Adipocyte (in vitro differentiated cells): ENCODE results near the gene RGS21.
"Not testable (repeated sequence)": the region's sequence is repeated elsewhere in the genome, so short reads cannot be mapped to it uniquely, and the experiment has no call there.

Experiments used
- DNase-seq: peaks from one replicate; pipeline ENCODE4 v3.0.0-alpha.2; 2015; ENCODE audit warnings: low read depth
- H3K27me3 ChIP-seq: replicated peaks from 2 replicates; pipeline ENCODE4 v1.7.0; 2013; ENCODE audit warnings: mild to moderate bottlenecking, low read length, moderate library complexity; ENCODE audit not compliant: control insufficient read depth, insufficient read depth
- H3K36me3 ChIP-seq: 2 replicates; pipeline ENCODE4 v1.7.0; 2013; ENCODE audit warnings: low read length, mild to moderate bottlenecking, moderate library complexity; ENCODE audit not compliant: control insufficient read depth, insufficient read depth, severe bottlenecking
- H3K4me1 ChIP-seq: 2 replicates; pipeline ENCODE4 v1.7.0; 2013; ENCODE audit warnings: mild to moderate bottlenecking, low read length, moderate library complexity; ENCODE audit not compliant: control insufficient read depth, insufficient read depth
- H3K4me3 ChIP-seq: 2 replicates; pipeline ENCODE4 v1.7.0; 2013; ENCODE audit warnings: mild to moderate bottlenecking, low read length, moderate library complexity
- H3K9ac ChIP-seq: 2 replicates; pipeline ENCODE4 v1.7.0; 2013; ENCODE audit warnings: mild to moderate bottlenecking, low read length, moderate library complexity
- H3K9me3 ChIP-seq: 2 replicates; pipeline ENCODE4 v1.7.0; 2013; ENCODE audit warnings: mild to moderate bottlenecking, low read length, moderate library complexity; ENCODE audit not compliant: control insufficient read depth

RGS21 gene, protein sequence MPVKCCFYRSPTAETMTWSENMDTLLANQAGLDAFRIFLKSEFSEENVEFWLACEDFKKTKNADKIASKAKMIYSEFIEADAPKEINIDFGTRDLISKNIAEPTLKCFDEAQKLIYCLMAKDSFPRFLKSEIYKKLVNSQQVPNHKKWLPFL

DNA sequence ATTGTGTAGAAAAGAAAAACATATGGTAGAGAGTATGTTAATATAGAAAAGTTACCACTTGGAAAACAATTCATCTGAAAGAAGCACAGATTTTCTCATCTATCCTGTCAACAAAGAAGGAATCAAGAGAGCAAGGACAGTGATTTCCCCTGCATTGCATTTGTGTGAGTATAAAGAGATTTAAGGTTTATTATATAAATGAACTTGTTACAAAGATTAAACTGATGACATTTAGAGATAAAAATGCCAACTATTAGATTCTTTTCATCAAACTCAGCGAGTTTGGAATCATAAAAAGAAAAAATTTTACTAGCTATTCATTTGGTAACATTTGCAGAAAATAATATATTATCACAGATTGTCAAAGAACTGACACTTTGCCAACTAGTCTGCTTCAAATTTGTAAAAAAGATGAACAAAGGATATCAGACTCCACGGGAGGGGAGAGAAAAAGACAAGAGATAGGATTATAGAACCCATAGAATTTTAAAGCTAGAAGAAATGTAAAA is at the start of gene RGS21:
Gene RGS21, plus strand, starts transcription at position 51 of the 509 bp plus-strand sequence. CDS start 26,045 bp downstream, outside the sequence.
- DNase-seq: no peak
- peaks cover 7% of the 10 kb centered on the region for H3K4me1 ChIP-seq
- H3K9me3 ChIP-seq: no peaks in the 10 kb centered on the region

DNA sequence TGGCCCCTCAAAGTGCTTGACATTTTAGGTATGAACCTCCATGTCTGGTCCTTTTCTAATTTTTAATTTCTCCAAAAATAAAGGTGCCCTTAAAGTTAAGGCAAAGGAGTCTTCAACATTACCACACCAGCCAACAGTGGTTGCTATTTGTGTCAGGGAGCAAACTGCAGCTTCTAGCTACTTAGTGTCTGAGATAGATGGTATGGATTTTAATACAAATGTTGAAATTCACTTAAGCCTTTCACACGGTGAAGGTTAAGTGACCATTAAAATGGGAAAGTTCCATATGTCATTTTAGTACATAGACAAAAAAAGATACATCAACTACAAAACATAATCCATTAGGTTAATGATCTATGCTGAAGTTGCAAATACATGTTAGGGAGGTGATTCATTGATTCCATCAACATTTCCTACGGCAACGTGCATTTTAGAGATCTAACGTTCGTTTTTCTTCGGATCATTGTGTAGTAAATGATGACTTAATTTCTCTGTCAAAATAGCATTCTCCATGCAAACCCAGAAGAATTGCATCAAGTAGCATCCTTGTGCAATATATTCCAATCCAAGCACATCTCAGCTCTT is 48.2 kb upstream of the RGS21 start:
- peaks cover 15% of the 10 kb centered on the region for H3K4me1 ChIP-seq
- no peak overlapping the region for H3K9ac ChIP-seq
- no peak overlapping the region for H3K4me3 ChIP-seq
- H3K9me3 ChIP-seq: no peaks in the 10 kb centered on the region
- DNase-seq: no peak
- no peaks in the 10 kb centered on the region for H3K36me3 ChIP-seq
- no peaks in the 10 kb centered on the region for H3K27me3 ChIP-seq

More for the DNA sequence above, at the start of gene RGS21:
- Histone ChIP-seq H3K4me3 (no peak within 1 kb of the TSS), H3K9ac (no peak within 1 kb of the TSS), H3K36me3 (no peaks in the 10 kb centered on the region), H3K27me3 (no peaks in the 10 kb centered on the region)

DNA sequence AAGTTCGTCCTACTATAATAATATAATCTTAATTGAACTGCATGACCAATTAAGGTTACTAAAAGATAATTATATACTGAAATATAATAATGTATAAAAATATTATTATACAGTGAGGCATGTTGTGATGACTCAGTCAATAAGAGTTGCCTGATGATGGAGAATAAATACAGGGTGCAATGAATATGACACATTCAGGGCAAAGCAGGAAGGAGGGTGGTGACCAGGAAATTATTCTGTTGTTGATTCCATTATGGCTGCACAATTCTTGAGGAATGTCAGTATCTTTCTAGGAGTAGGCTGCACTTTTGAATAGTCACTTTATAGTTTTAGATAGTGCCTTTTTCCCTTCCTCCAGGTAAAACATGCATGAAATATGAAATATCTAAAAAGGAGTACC is 46.4 kb upstream of the RGS21 start:
- Histone ChIP-seq H3K27me3 (no peaks in the 10 kb centered on the region), H3K4me1 (peaks cover under 1% of the 10 kb centered on the region)

DNA sequence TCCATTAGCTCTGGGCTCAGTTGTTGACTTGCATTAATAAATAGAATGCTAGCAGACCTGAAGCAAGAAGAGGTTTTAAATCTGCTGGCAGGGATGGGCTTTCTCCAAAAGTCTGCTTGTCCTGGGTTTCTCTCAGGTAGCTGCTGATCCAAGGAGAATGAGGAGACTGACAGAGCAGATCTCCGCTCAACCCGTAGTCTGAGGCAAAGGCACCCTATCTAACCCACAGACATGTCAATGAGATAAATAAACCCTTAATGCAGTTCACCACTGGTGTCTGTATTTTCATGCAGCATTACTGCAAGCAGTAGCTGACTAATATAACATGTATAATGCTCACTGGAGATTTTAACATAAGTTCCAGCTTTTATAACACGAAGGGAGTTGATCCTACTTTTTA is 44.1 kb upstream of the RGS21 start:
- no peaks in the 10 kb centered on the region for H3K36me3 ChIP-seq
- no peak overlapping the region for H3K9ac ChIP-seq
- no peak for DNase-seq

More for the DNA sequence above, 46.4 kb upstream of the RGS21 start:
- Histone ChIP-seq H3K9me3 (no peaks in the 10 kb centered on the region), H3K4me3 (no peak overlapping the region), H3K9ac (no peak overlapping the region), H3K36me3 (no peaks in the 10 kb centered on the region)
- no peak for DNase-seq

DNA sequence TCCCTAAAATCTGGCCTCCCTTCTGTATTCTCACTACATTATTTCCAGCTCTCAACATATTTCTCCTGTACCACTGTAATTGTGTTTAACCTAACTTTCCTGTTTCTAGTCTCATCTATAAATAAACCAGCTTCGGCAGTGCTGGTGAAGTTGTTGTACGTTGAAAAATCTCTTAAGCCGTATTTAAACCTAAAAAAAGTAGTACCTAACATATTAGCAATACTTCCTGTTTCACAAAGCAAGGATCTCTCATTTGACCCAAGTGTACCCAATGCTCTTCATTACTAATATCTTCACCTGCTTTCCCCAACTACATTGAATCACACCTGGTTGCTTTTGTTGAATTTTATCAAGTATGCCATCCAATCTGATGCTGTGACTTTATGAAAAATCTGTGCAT is 42.2 kb upstream of the RGS21 start:
- Histone ChIP-seq H3K27me3 (no peaks in the 10 kb centered on the region), H3K9ac (no peak overlapping the region), H3K36me3 (no peaks in the 10 kb centered on the region), H3K4me1 (no peaks in the 10 kb centered on the region), H3K9me3 (no peaks in the 10 kb centered on the region), H3K4me3 (no peak overlapping the region)
- no peak for DNase-seq

More for the DNA sequence above, 44.1 kb upstream of the RGS21 start:
- Histone ChIP-seq H3K4me1 (no peaks in the 10 kb centered on the region), H3K4me3 (no peak overlapping the region), H3K9me3 (no peaks in the 10 kb centered on the region), H3K27me3 (no peaks in the 10 kb centered on the region)

DNA sequence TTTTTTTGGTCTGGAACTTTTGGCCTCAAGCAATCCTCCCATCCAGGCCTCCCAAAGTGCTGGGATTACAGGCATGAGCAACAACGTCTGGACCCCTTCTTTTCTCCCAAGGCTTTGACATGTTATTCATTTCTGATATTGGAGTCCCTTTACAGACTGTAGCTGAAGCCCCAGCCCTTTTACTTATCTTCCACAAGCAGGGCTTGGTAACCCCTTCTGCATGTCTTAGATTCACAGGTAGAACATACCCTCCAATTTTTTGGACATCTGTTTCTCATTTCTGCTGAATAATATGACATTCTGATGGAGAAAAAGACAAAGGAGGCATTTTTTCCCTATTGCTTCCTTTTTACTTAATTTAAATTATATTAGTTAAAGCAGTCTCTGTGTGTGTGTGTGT is 39.2 kb upstream of the RGS21 start:
- no peaks in the 10 kb centered on the region for H3K4me1 ChIP-seq
- H3K9ac ChIP-seq: no peak overlapping the region
- DNase-seq: no peak
- H3K27me3 ChIP-seq: no peaks in the 10 kb centered on the region
- H3K36me3 ChIP-seq: no peaks in the 10 kb centered on the region
- peaks cover 11% of the 10 kb centered on the region for H3K9me3 ChIP-seq
- no peak overlapping the region for H3K4me3 ChIP-seq

DNA sequence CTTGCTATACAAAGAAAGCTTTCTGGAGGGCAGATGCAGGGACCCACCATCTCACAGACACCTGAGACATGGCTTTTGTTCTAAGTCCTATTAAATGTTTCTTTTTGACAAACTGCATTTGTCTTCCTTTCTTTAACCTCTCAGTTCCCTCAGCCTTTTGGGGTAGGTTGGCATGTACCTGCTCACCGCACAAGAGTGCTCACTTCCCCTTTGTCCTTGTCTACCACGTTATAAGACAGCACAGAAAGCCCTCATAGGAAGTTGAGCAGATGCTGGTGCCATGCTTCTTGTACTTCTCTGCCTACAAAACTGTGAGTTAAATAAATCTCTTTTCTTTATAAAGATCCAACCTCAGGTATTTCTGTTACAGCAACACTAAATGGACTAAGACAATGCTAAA is 31.9 kb upstream of the RGS21 start:
- H3K4me1 ChIP-seq: no peaks in the 10 kb centered on the region
- no peaks in the 10 kb centered on the region for H3K27me3 ChIP-seq
- DNase-seq: no peak
- no peaks in the 10 kb centered on the region for H3K36me3 ChIP-seq
- H3K9ac ChIP-seq: no peak overlapping the region
- H3K4me3 ChIP-seq: no peak overlapping the region
- peaks cover 28% of the 10 kb centered on the region for H3K9me3 ChIP-seq

DNA sequence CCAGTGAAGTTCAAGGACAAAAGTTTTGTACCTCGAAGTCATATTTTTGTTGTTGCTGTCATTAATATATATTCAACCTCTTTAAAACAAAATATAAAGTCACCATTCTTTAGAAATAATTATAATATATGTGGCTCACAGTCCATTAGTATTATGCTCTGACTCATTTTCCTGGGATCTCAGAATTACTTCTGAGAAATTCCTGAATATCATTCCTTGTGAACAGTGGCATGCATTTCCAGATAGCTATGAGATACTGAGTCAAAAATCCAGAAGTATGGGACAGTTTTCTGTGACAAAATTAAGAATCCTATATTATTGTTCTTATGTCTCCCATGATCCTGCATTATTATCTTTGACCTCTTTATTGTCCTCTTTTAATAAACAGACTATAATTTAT is 13.8 kb upstream of the RGS21 start:
- Histone ChIP-seq H3K9ac (no peak overlapping the region), H3K36me3 (no peaks in the 10 kb centered on the region), H3K9me3 (peaks cover 8% of the 10 kb centered on the region), H3K27me3 (no peaks in the 10 kb centered on the region), H3K4me1 (no peaks in the 10 kb centered on the region), H3K4me3 (no peak overlapping the region)
- DNase-seq: peak; percentile 29

DNA sequence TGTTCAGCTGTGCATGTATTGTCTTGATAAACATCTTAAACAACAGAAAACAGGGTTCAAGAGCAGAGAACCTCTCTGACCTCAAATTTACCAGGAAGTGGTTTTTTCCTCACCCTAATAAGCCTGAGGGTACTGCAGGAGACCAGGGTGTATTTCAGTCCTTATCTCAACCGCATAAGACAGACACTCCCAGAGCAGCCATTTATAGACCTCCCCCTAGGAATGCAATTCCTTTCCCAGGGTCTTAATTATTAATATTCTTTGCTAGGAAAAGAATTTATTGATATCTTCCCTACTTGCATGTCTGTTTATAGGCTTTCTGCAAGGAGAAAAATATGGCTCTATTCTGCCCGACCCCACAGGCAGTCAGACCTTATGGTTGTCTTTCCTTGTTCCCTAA is 8.5 kb upstream of the RGS21 start:
- H3K9ac ChIP-seq, H3K27me3 ChIP-seq, H3K36me3 ChIP-seq, H3K4me3 ChIP-seq, H3K4me1 ChIP-seq, DNase-seq: not testable (repeated sequence)
- H3K9me3 ChIP-seq: peaks cover 11% of the 10 kb centered on the region

DNA sequence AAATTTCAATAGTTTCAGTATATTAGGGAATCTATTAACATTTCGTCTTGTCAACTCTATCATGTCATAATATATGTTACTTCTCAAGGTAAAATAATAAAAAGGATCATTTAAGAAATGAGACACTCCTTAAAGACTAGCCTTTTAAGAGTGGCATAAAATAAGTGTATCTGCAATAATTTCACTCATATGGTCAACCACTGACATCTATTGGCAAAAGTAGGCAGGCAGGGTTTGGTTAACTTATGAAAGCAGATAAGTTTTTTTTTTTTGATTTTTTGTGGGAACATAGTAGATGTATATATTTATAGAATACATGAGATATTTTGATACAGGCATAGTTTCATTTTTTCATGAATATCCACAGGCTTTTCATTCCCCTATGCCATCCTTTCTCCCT is 5.5 kb upstream of the RGS21 start:
- H3K9me3 ChIP-seq: peaks cover 11% of the 10 kb centered on the region
- H3K4me3 ChIP-seq: no peak overlapping the region
- DNase-seq: peak; percentile 78
- no peaks in the 10 kb centered on the region for H3K27me3 ChIP-seq
- H3K9ac ChIP-seq: no peak overlapping the region
- H3K4me1 ChIP-seq: peaks cover 7% of the 10 kb centered on the region
- H3K36me3 ChIP-seq: no peaks in the 10 kb centered on the region

DNA sequence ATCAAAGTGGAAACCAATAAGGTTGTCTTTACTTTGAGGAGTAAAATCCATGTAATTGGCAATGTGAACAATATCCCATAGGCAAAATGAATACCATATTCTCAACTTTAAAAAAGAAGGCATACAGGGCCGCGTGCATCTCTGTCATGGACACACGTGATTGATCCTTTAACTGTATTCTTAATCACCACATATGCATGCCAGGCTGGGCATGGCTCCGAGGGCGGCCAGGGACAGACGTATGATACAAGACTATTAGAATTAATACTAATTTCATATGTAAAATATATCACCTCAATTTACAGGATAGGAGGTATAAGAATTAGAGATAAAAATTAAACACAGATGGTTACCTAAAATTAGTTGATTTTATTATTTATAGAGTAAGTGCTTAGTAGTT is 11.2 kb downstream of the RGS21 start:
- Histone ChIP-seq H3K27me3 (no peaks in the 10 kb centered on the region), H3K4me1 (no peaks in the 10 kb centered on the region), H3K36me3 (no peaks in the 10 kb centered on the region), H3K9me3 (no peaks in the 10 kb centered on the region), H3K4me3 (no peak overlapping the region), H3K9ac (no peak overlapping the region)
- DNase-seq: no peak

DNA sequence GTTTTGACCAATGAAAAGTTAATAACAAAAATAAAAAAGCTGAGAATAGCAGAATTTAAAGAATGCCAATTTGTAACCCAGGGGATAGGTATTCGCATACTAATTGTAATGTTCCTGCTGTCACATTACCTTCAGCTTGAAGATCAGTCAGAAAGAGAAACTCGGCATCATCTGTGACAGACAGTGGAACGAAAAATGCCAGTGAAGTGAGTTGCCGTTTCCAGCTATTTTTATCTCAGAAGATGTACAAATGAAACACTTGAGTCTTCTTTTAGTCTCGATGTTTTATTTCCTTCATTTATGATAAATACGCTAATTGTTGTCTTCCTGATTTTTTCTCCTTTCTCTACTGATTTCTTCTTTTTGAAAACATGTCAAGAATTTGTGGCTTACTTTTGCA is 26.1 kb downstream of the RGS21 start:
- H3K36me3 ChIP-seq: no peaks in the 10 kb centered on the region
- no peaks in the 10 kb centered on the region for H3K4me1 ChIP-seq
- H3K9me3 ChIP-seq: no peaks in the 10 kb centered on the region
- H3K9ac ChIP-seq: no peak overlapping the region
- no peak overlapping the region for H3K4me3 ChIP-seq
- no peak for DNase-seq
- no peaks in the 10 kb centered on the region for H3K27me3 ChIP-seq
